ENCODE measurements around the gene NUTM2A.
"Not testable (repeated sequence)": the region's sequence is repeated elsewhere in the genome, so short reads cannot be mapped to it uniquely, and the experiment has no call there.

- TF ChIP-seq CTCF, POLR2A (IDR thresholded peaks at IDR 0.05): not testable (repeated sequence)
These were observed 16.9 kb downstream of the NUTM2A start for GRCh38 chr10:87242192-87242591.
